Fibroblast of peridontal ligament (primary cell): Measurements from ENCODE around the gene TMOD2.

Experiments used
- DNase-seq: peaks from one replicate; pipeline ENCODE4 v3.0.0-alpha.2; 2010; ENCODE audit errors: extremely low read depth

The TMOD2 gene

DNA sequence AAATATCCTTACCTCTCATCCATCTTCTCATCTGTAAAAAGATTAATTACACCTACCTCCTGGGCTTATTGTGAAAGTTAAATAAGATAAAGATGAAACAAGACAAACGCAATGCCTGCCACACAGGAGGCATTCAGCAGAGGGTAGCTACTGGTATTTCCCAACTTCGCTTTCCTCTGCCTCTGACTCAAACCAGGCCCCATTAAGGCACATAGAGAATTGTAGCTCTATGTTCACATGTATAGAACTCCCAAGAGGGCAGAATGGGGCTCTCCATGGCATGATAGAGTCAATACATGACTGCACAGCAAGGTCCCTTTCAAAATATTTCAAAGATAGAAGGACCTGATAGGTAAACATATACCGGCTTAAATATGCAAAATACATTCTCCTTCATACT lies 15.3 kb upstream of the TMOD2 start:
- no peak for DNase-seq

DNA sequence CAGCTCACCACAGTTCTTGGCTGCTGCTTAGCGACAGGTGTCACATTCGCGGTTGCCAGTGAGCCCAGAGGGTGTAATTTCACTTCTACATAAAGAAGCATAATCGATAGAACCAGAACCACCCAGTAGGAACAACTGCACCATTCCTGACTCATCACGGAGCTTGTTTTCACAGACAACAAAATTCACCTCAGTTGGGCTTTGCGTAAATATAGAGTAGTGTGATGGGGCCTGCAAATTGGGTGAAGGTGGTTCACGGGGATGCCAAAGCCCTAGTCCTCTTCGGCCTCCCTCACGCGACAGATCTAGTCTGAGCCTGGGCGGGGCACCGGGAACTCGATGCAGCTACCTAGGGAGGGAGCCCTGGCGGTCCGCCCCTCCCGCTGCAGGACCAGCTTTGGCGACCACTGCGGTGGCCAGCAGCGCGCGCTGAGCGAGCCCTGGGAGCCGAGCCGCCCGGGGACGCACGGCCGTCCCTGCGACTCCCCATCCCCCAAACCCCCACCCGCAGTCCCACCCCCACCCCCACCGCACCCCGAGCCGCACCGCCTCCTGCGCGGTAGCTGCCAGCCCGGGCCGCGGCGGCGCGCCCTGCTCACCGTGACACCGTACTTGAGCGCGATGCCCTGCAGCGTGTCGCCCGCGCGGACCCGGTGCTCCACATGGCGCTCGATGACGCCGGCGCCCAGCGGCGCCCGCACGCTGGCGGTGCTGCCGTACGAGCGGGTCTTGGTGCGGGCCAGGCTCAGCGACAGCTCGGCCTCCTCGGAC lies 14.5 kb upstream of the TMOD2 start:
- no peak for DNase-seq

DNA sequence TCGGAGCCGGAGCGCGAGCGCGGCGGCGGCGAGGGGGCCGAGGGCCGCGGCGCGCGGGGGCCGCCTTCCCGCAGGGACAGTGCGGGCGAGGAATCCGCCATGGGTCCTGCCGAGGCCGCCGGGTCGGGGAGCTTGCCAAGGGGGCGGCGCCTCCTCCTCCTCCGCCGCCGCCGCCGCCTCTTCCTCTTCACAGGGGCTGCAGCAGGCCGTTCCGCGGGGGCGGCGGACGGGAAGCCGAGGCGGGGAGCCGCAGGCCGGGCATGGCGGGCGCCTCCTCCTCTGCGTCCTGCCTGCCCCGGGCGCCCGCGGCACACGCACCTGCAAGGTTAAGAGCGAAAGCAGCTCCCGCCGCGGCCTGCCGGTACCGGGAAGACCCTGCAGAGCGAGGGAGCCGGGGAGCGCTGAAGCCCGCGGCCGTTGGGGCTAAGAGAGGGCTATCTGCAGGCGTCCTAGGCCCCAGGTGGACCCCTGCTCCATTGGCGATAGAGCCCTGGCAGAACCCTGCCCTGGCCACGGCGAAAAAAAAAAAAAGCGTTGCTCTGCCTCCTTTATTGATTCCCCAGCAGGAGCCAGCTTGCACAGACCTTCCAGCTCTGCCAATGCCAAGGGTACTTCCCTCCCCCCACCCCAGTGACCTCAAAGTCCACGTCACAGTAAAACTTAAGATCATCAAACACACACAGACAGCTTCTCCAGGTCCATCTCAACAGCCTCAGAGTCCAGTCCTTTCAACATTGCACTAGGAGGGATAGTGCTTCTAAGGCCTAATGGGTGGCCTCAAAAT lies 13.7 kb upstream of the TMOD2 start, which contains the start of gene LYSMD2:
Gene LYSMD2 (minus strand): TSS at position 134 of the 784 bp plus-strand sequence. CDS start 33 bp downstream, at position 101.
- DNase-seq, result peak; percentile 48

- no peak for DNase-seq
Measured at GRCh38 chr15:51738553-51738952, 12.8 kb upstream of the TMOD2 start.

DNA sequence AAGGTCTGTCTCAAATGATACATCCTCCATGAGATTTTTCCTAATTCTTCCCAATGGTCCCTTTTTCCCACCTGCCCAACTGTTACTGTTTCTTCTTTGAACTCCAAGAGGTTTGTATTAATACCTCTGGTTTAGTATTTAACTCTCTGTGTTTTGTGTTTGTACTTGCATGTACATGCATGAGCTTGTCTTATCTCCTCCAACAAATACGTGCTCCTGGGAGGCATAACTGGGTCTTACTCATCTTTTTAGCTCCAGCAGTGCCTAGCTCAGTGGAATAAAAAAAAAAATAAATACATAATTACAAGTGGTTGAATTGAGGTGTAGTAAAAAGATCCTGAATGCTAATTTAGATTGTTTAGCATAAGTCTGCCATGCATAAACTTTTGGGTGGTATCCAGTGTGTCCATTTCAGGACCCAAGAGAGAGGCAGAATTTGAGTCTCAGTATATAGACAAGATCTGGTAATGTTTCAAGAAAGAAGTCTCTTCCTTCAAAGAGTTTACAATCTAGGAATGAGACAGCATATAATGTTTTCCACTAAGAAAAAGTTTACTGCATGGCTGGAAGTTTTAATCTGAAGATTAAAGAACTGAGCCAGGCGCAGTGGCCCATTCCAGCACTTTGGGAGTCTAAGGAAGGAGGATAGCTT lies 12.2 kb upstream of the TMOD2 start:
- no peak for DNase-seq

DNA sequence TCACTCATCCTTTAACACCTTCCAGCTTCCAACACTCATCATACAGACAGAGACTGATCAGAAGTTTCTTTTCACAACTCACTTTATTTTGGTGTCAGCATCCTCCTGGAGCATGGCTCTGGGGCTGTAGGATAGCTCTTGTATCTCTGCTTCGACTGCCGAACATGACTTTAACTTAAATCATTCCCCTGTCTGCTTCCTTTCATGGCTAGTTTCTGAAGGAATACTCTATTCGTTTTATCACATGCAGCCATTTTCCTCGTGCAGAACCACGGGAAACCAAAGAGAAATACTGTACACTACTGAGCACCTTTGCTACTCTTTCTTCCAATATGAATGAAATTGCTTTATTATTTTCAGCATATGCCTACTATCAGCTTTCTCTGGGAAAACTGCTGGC lies 2.1 kb upstream of the TMOD2 start:
- no peak for DNase-seq

- DNase-seq, result no peak
Measured at GRCh38 chr15:51750186-51750585, 1.2 kb upstream of the TMOD2 start.

DNA sequence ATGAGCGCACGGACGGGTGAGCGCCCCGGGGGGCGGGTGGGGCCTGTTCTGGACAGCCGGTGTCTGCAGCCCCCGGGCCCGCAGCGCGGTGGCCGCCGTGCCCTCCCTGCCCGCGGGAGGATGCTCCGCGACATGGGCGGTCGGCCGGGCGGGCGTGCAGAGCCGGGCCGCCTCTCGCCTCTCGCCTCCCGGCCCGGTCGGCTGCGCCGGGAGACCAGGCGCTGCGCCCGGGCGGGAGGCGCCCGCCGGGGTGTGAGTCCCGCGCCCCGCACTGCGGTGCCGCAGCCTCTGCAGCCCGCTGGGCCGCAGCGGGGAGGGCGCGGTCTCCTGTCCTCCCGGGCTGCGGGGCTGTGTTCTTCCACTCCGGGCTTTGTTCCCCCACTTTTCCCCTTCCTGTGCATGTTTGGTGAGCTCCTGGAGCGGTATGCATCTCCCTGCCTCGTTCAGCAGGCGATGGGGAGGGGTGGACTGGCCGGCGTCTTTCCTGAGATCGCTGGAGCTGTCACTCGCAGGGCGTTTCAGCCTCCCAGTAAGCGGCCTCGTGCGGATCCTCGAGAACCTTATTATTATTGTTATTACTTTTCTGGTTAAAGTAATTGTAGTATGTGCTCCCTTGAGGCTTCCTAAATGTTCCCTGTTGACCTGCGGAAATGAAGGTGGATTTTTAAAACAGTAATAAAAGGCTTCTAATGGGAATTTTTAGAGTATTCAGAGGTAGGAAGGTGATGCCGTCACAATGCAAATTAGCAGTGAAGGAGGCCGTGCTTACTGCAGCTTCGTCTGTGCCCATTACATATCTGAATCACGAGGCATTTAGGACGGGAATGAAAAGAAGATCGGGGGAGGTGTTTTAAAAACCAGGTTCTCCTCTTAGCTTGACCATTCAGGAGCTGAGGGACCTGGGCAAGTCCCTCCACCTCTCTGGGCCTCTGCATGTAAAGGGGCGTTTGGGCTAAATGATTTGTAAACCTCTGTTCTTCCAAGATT lies 593 bp downstream of the TMOD2 start:
- peak; percentile 29 for DNase-seq

- DNase-seq, result no peak
Measured at GRCh38 chr15:51752888-51753287, 1.5 kb downstream of the TMOD2 start.

GRCh38 chr15:51754267-51754666 lies 2.9 kb downstream of the TMOD2 start:
- no peak for DNase-seq

GRCh38 chr15:51755790-51756189 lies 4.4 kb downstream of the TMOD2 start:
- DNase-seq, result no peak

- no peak for DNase-seq
Measured at GRCh38 chr15:51756482-51756881, 5.1 kb downstream of the TMOD2 start.

DNA sequence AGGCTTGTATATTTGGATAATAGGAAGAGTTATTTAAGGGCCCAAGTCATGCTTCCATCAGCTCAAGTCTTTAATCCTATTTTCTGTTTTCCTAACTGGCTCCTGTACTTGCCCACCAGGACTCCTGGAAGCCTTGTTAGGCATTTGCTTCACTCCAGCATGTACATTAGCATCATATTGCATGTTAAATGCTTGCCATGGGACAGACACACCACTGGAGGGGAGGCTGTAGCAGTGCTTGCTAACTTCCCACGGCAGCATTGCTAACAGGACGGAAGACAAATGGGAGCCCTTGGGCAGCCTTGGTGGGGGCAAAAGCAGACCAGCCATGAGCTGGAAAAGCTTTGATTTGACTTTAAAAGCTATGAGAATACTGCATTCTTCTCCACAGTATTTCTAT lies 6.1 kb downstream of the TMOD2 start:
- no peak for DNase-seq

- peak; percentile 60 for DNase-seq
Measured at GRCh38 chr15:51758645-51759044, 7.2 kb downstream of the TMOD2 start.

DNA sequence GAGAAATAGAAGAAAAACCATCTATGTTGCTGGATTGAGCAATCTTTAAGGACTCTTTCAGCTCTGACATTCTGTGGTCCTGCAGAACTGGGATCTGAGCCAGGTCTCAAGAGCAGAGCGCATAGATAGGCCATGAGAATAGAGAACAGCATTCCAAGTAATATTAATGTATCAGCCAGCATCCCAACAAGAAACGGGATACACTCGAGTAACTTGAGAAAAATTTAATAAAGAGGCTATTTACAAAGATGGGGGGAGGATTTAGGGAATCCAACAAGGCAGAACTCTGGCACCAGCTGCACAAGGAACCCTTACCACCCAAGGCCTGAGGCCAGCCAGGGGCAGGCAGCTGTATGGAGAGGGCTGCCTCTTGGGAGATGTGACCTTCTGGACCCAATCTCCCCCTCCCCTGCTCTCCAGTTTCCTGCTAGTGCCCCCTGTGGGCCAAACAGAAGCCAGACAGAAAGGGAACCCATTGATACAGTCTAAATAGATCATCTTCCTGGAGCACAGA lies 8.2 kb downstream of the TMOD2 start:
- DNase-seq, result peak; percentile 96

DNA sequence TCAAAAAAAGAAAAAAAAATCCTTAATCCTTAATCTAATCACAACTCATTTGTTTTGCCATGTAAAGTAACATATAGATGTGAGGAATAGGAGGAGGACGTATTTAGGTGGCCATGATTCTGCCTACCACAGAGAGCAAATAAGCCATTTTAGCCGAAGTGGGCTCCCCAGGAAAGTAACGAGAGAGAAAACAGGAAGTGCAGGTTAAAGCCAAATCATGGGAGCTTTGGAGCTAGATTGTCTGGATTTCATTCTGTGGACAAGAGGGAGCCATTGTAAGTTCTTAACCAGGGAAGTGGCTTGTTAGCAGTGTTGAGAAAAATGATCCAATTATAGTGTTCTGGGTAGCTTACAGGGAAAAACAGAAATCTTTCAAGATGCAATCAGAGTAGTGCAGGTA lies 9.4 kb downstream of the TMOD2 start:
- DNase-seq, result no peak

DNA sequence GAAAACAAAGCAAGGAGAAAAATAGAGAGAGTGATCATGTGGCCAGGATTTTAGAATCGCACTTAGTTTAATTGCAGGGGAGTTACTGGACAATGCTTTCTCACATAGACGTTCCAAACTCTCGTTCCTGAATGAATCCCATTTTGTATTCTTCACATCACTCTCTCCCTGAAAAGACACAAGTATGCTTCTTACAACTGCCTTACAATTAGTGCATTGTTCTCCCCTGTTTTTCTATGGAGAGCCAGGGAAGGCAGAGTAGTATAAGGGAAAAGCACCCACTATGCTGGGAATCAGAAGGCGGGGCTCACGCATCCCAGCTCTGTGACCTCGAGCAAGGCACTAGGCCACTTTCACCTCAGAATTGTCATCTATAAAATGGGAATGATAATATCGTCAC lies 14.4 kb downstream of the TMOD2 start:
- DNase-seq, result no peak

DNA sequence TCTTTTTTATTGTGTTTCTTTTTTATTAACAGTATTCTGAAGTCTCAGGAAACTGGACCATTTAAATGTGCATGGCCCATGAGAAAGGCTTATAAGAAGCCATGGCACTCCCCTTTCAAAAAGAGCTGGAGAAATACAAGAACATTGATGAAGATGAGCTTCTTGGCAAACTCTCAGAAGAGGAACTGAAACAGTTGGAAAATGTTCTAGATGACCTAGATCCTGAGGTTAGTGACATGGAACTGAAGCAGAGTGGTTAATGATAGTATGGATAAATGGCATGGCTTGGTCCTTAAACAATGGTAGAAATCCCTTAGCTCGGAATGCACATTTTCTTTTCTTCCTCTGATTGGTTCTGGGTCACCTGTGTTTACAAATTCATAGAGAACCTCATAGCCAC lies 14.9 kb downstream of the TMOD2 start:
- no peak for DNase-seq

DNA sequence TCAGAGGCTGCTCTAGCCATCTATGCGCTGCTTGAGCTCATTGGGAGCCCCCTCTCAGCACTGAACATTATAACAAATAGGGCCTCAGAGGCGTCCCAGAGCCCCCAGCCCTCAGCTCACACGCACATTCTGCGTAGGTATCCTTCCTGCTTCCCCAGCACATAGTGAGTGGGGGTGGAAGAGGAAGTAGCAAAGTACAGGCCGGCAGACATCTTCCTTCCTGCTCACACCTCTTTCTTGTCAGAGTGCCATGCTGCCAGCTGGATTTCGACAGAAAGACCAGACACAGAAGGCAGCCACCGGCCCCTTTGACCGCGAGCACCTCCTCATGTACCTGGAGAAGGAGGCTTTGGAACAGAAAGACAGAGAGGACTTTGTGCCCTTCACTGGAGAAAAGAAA lies 16.6 kb downstream of the TMOD2 start:
- DNase-seq, result no peak

GRCh38 chr15:51770902-51771301 lies 19.5 kb downstream of the TMOD2 start:
- DNase-seq, result no peak

DNA sequence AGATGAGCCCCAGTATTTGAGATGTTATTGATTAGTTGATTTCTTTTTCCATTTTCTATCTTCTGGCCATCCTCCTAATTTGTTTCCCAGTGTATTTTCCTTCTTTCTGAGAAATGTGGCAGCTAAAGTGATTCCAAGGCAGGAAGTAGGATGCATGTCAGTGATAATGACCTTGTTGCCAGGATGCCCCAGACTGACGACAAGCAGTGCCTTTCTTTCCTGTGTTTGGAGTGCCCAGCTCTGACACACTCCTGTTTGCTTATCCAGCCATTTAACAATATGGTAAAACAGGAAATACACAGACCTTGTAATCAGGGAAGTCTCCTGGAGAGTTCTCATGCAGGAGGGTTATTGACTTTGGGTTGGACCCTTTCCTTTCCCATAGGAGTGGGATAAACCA lies 20.4 kb downstream of the TMOD2 start:
- DNase-seq, result no peak
